HG03039 (cell line): ENCODE measurements around the gene CPS1.

Source experiments
- ATAC-seq: cut with Tn5 transposase; IDR thresholded peaks from one replicate; pipeline ENCODE4 v1.9.1; 2021; ENCODE audit warnings: mild to moderate bottlenecking, moderate library complexity; ENCODE audit not compliant: unreplicated experiment

CPS1 gene

DNA sequence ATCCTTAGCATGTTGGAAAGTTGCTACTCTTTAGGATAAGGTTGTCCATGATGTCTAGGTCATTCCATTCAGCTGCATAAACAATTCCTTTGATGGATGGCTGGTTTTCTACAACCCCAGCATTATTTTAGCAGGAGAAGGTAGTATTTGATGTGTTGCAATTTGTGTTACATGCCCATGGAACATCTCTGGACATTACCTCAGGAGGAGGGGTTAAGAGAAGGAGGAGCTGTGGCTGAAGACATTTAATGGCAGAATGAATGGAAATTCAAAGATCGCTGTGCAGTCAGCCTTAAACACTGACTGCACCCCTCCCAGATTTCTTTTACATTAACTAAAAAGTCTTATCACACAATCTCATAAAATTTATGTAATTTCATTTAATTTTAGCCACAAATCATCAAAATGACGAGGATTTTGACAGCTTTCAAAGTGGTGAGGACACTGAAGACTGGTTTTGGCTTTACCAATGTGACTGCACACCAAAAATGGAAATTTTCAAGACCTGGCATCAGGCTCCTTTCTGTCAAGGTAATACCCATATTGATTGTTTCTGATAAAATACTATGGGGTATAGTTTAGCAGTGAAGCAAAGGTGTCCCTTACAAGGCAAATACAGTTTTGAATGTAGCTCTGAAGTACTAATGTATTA lies at the start of gene CPS1:
Gene CPS1, plus strand, starts transcription at position 271 of the 652 bp plus-strand sequence. Its CDS starts 135 bp downstream, at position 406.
- ATAC-seq, result no peak

DNA sequence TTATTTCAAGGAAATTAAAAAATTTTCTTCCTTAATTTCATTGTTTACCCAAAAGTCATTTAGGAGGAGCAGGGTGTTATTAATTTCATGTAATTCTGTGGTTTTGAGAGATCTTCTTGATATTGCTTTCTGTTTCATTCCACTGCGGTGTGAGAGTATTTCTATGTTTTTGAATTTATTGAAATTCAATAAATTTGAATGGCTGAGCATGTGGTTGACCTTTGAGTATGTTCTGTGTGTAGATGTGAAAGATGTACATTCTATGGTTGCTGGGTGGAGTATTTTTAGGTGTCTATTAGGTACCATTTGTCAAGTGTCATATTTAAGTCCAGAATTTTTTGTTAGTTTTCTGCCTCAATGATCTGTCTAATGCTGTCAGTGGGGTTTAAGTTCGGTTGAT lies 40.5 kb upstream of the CPS1 start:
- ATAC-seq, result no peak

DNA sequence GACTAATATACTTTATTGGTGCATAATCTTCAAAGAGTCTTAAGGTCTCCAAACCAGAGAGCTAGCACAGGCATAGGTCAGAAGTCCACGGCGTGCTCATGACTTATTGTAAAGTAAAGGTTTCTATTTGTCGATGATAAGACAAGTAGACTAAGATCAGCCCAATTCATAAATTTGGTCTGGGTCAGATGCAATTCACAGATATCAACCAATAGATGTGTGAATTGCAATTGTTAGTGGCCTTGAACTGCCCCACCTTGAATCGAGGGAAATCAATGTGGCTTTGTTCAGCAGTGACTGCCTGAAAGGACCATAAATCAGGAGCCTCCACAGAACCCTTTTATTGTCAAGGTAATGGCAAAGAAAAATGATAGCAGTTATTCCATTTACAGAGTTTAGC lies 39.1 kb upstream of the CPS1 start:
- no peak for ATAC-seq

GRCh38 chr2:210519594-210519993 lies 36.8 kb upstream of the CPS1 start:
- no peak for ATAC-seq

- ATAC-seq, result no peak
Measured at GRCh38 chr2:210522399-210522798, 34.0 kb upstream of the CPS1 start.

- ATAC-seq, result no peak
Measured at GRCh38 chr2:210523650-210524289, 32.6 kb upstream of the CPS1 start.

- ATAC-seq, result no peak
Measured at GRCh38 chr2:210524533-210524932, 31.9 kb upstream of the CPS1 start.

DNA sequence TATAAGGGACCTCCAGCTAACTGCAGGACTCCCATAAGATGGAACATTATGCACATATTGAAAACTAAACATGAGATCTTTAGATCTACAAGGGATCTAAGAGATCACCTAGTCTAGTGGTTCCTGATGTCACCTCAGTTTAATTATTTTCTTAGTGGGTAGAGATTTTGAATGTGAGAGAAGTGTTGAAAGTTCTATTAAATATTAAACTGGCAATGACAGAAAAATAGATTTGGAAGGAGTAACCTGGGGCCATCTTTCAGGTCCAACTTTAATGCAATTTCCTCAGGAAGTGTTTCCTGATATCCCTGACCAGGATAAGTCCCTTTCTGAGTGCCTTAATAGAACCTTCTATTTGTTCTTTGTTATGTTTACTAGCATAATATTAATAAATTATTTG lies 29.1 kb upstream of the CPS1 start:
- ATAC-seq, result no peak

DNA sequence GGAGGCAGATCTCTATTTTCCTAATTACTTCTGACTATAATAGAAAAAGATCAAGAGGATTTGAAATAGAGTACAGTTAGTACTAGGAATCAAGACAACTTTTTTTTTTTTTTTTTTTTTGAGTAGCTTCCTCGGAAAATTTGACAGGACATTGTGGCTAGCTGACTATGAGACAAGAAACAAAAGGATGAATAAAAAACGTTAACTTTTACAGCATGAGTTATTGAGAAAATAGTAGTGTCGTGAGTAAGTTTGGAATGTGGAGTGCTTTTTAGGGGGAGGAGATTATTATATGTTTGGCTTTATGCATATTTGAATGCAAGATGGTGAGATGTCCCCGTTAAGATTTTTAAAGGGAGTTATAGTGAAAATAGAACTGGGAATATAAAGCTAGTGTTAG lies 27.7 kb upstream of the CPS1 start:
- ATAC-seq, result no peak

DNA sequence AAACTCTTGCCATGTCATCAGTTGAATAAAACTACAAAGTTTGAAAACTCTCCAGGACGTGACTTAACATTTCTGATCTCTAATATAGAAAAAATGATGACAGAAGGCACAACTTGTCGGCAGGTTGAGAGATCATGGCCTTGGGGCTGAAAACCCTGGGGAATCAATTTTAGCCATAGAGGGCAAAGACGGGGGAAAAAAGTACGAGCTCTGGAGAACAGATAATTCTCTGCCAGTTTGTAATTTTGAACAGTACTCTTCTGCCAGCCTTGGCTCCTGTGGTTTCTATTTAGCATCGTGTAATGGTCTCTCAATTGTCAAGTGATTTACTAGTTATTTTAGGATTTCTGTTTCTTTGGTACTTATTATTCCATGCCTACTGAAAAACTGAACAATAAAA lies 25.3 kb upstream of the CPS1 start:
- ATAC-seq, result no peak

- ATAC-seq, result no peak
Measured at GRCh38 chr2:210531482-210531881, 24.9 kb upstream of the CPS1 start.

DNA sequence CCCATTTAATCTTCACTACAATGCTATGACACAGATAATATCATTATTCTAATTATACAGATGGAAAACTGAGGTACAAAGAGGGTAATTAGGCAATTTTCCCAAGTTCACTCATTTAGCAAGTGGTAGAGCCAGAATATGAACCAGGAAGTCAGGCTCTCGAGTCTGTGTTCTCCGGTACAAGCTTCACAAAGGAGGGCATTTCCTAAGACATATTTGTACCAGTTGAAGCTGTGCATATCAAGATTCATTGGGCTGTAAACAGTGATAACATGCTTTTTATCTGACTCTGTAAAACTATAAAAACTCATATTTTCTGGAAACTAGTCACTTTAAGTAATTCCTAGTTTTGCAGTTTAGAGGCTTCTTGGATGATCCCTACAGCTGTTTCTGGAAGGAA lies 23.0 kb upstream of the CPS1 start:
- ATAC-seq, result no peak

DNA sequence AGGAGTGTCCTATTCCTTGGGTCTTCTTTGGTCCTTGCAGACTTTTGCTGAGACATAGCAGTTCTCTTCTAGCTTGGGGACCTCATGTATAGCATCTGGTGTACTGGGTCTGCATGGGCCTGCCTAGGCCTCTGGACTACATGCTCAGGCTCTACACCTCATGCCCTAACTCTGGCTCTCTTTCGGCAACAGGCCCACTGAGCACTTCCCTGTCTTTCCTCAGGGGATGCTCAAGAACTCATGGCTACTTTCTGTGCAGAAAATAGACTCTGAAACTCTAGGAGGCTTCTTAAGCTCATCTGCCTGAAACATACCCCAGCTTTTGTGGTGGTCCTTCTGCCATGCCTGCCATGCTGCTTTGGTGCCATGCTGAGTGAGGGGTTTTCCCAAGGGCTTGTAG lies 21.5 kb upstream of the CPS1 start:
- no peak for ATAC-seq

GRCh38 chr2:210536973-210537650 lies 19.3 kb upstream of the CPS1 start:
- ATAC-seq, result no peak

DNA sequence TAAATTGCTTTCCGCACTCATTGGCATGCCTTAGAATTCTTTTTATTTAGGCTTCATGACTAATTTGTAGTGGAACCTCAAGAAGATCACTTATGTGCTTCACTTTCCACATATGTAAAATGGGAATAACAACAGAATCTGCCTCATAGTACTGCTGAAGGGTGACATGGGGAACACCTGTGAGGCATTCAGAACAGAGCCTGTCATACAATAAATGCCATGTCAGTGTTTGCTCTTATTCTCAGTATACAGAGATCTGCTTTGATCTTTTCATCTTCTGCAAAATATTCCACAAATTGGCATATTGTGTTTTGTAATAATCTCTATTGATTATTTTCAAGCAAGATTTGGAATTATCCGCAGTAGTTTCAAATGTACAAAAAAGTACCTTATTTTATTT lies 17.4 kb upstream of the CPS1 start:
- no peak for ATAC-seq

- no peak for ATAC-seq
Measured at GRCh38 chr2:210539578-210540416, 16.6 kb upstream of the CPS1 start.

GRCh38 chr2:210540471-210540870 lies 15.9 kb upstream of the CPS1 start:
- ATAC-seq, result no peak

GRCh38 chr2:210540900-210541289 lies 15.5 kb upstream of the CPS1 start:
- no peak for ATAC-seq

DNA sequence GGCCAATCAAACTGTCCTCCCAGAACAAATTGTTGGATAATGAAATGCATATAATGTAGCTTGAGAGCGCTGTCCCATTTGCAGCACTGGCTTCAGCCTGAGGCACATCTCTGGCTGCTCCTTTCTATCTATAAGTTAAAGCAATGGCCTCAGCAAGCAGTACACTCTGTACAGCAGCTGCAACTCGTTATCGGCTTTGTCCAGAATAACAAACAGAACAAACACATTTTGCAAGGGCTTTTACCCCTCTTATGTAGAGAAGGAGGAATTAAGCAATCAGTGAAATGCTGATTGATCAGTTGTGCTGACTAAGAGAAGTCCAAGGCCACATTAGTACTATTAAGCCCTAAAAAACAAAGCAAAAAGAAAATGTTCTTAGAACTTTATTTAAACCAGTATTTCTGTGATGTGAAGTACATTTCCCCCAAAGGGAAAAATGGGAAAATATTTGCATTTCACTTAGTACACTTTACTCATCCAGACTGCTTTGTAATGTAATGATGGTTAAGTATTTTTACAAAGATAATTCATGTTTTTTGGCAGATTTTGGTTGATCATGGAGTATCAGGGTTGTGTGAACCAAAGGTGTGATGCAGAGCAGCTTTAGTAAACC lies 15.0 kb upstream of the CPS1 start:
- no peak for ATAC-seq

- ATAC-seq, result no peak
Measured at GRCh38 chr2:210544007-210544590, 12.3 kb upstream of the CPS1 start.

- no peak for ATAC-seq
Measured at GRCh38 chr2:210544831-210545230, 11.6 kb upstream of the CPS1 start.
